PC-3 (cell line): ENCODE measurements around the gene PLA2G4D. TPM values are rescaled to one million over a fixed set of nuclear protein-coding genes. Genes with fewer than 3 reads are reported as not detected.

ENCODE experiments used
- ATAC-seq: fragments of 200-7000 bp; cut with Tn5 transposase; 2 replicates; pipeline ENCODE4 v1.9.1; 2020; ENCODE audit warnings: mild to moderate bottlenecking, moderate library complexity
- BruUV-seq: library from RNA; stranded (reverse); fragments of 400-500 nt; replicated peaks from 2 replicates; lab custom pipeline; 2021; lab: Mats Ljungman, UMichigan
- CTCF ChIA-PET: fragments of 300-600 bp; sonication (Branson Sonifier 250); formaldehyde crosslinking; loops from one replicate; lab custom pipeline; 2022; ENCODE audit warnings: antibody characterized with exemption; lab: Charles Lee
- POLR2A ChIA-PET: fragments of 300-600 bp; sonication (Branson Sonifier 250); formaldehyde crosslinking; loops from one replicate; lab custom pipeline; 2022; ENCODE audit warnings: antibody characterized with exemption; ENCODE audit not compliant: unreplicated experiment; lab: Charles Lee
- DNase-seq: peaks from one replicate; pipeline ENCODE4 v3.0.0-alpha.2; 2015
- H2AFZ ChIP-seq: fragments of 300-600 bp; sonication (generic); 2 replicates; pipeline ENCODE4 v1.6.0; 2016; ENCODE audit warnings: antibody characterized with exemption, low read length
- H3F3A ChIP-seq: fragments of 300-600 bp; sonication (generic); one replicate; pipeline ENCODE4 v1.6.0; 2017; ENCODE audit warnings: antibody characterized with exemption, low read length, control low read depth, mild to moderate bottlenecking; ENCODE audit not compliant: unreplicated experiment
- H3K27ac ChIP-seq: fragments of 300-600 bp; sonication (generic); 2 replicates; pipeline ENCODE4 v1.5.1; 2016; ENCODE audit warnings: mild to moderate bottlenecking, low read length
- H3K27me3 ChIP-seq: fragments of 300-600 bp; sonication (generic); 2 replicates; pipeline ENCODE4 v1.6.1; 2016; ENCODE audit warnings: low read length, mixed read lengths
- H3K36me3 ChIP-seq: fragments of 300-600 bp; sonication (generic); 2 replicates; pipeline ENCODE4 v1.6.1; 2016; ENCODE audit warnings: low read depth, mixed run types, low read length, mixed read lengths
- H3K4me1 ChIP-seq: fragments of 300-600 bp; sonication (generic); 2 replicates; pipeline ENCODE4 v1.5.1; 2016; ENCODE audit warnings: low read length; ENCODE audit not compliant: insufficient read depth
- H3K4me2 ChIP-seq: fragments of 300-600 bp; sonication (generic); 2 replicates; pipeline ENCODE4 v1.6.0; 2016; ENCODE audit warnings: low read length
- H3K4me3 ChIP-seq: fragments of 300-600 bp; sonication (generic); 2 replicates; pipeline ENCODE4 v1.5.1; 2016; ENCODE audit warnings: mild to moderate bottlenecking, low read length, mixed read lengths
- H3K79me2 ChIP-seq: fragments of 300-600 bp; sonication (generic); 2 replicates; pipeline ENCODE4 v1.6.1; 2017; ENCODE audit warnings: low read length, mixed read lengths
- H3K9ac ChIP-seq: fragments of 300-600 bp; sonication (generic); 2 replicates; pipeline ENCODE4 v1.6.0; 2016; ENCODE audit warnings: mild to moderate bottlenecking, low read length
- H3K9me2 ChIP-seq: fragments of 300-600 bp; sonication (generic); replicated peaks from 2 replicates; pipeline ENCODE4 v1.6.1; 2016; ENCODE audit warnings: mixed run types, low read length, mixed read lengths
- H3K9me3 ChIP-seq: fragments of 300-600 bp; sonication (generic); 2 replicates; pipeline ENCODE4 v1.6.1; 2016; ENCODE audit warnings: low read length, mixed read lengths
- H4K20me1 ChIP-seq: fragments of 300-600 bp; sonication (generic); 2 replicates; pipeline ENCODE4 v1.6.1; 2016; ENCODE audit warnings: low read length, mixed read lengths
- CTCF ChIP-seq: fragments of 300-600 bp; sonication (generic); conservative IDR thresholded peaks from 2 replicates; pipeline ENCODE4 v1.5.1; 2017; ENCODE audit warnings: antibody characterized with exemption, low read depth, mild to moderate bottlenecking, low read length
- EZH2 ChIP-seq: fragments of 300-600 bp; sonication (generic); IDR thresholded peaks from one replicate; pipeline ENCODE4 v1.6.1; 2017; ENCODE audit warnings: antibody characterized with exemption, mild to moderate bottlenecking, low read length; ENCODE audit not compliant: unreplicated experiment
- EZH2phosphoT487 ChIP-seq: fragments of 300-600 bp; sonication (generic); IDR thresholded peaks from 2 replicates; pipeline ENCODE4 v1.6.1; 2018; ENCODE audit warnings: mild to moderate bottlenecking, antibody characterized with exemption, low read length, borderline replicate concordance
- intact Hi-C: fragments of 100-400 bp; cut with micrococcal nuclease; formaldehyde crosslinking; loops from 2 replicates; pipeline ENCODE4 v1.9.0; 2023
- total RNA-seq: library from RNA; depleted of rRNA; stranded (reverse); fragments of >200 nt; gene quantifications from 2 replicates; pipeline ENCODE4 v1.2.3, GENCODE V29; 2014

PLA2G4D gene
- total RNA-seq, 1 experiment from 2014 or later: 0.55 TPM

GRCh38 chr15:42139596-42139995 is 45.2 kb upstream of the PLA2G4D start:
- H3K79me2 ChIP-seq: no peaks in the 10 kb centered on the region
- no peaks in the 10 kb centered on the region for H3K36me3 ChIP-seq
- BruUV-seq: no TSS peak
- no peak overlapping the region for H3K4me2 ChIP-seq
- DNase-seq (no peak), ATAC-seq (no peak)
- TF ChIP-seq EZH2: no peak
- TF ChIP-seq CTCF: no peak
- no peak for TF ChIP-seq EZH2phosphoT487
- POLR2A ChIA-PET: no interaction called here
- CTCF ChIA-PET: interaction anchor here (0.9 kb wide), 1 partner anchor 150 kb away, joined by 3 read pairs; no protein-coding TSS in a partner anchor
- H3K27ac ChIP-seq: no peak overlapping the region
- H3K27me3 ChIP-seq: no peaks in the 10 kb centered on the region
- no peaks in the 10 kb centered on the region for H4K20me1 ChIP-seq
- no peaks in the 10 kb centered on the region for H3K9me3 ChIP-seq
- H3F3A ChIP-seq: no peaks in the 10 kb centered on the region
- no peak overlapping the region for H3K9ac ChIP-seq
- H3K9me2 ChIP-seq: no peaks in the 10 kb centered on the region
- no peak overlapping the region for H3K4me3 ChIP-seq
- intact Hi-C loops: no loop called here
- no peak overlapping the region for H2AFZ ChIP-seq
- peaks cover 11% of the 10 kb centered on the region for H3K4me1 ChIP-seq

GRCh38 chr15:42138968-42139386 is 44.6 kb upstream of the PLA2G4D start:
- TF ChIP-seq EZH2phosphoT487: no peak
- no peak for TF ChIP-seq CTCF
- no peak for TF ChIP-seq EZH2
- ATAC-seq (no peak), DNase-seq (no peak)
- BruUV-seq: no TSS peak
- no peaks in the 10 kb centered on the region for H4K20me1 ChIP-seq
- intact Hi-C loops: no loop called here
- no peaks in the 10 kb centered on the region for H3K9me2 ChIP-seq
- H2AFZ ChIP-seq: no peak overlapping the region
- no peaks in the 10 kb centered on the region for H3K9me3 ChIP-seq
- H3K4me1 ChIP-seq: peaks cover 17% of the 10 kb centered on the region
- no peak overlapping the region for H3K4me2 ChIP-seq
- H3K4me3 ChIP-seq: no peak overlapping the region
- ChIA-PET CTCF (interaction anchor here (0.9 kb wide), 2 partner anchors 54 to 149 kb away, joined by 3 to 4 read pairs; no protein-coding TSS in a partner anchor), POLR2A (no interaction called here)
- H3K79me2 ChIP-seq: no peaks in the 10 kb centered on the region
- no peaks in the 10 kb centered on the region for H3K27me3 ChIP-seq
- no peaks in the 10 kb centered on the region for H3K36me3 ChIP-seq
- H3F3A ChIP-seq: no peaks in the 10 kb centered on the region
- no peak overlapping the region for H3K9ac ChIP-seq
- H3K27ac ChIP-seq: no peak overlapping the region

- no TSS peak for BruUV-seq
Observed at GRCh38 chr15:42138411-42138810, 44.0 kb upstream of the PLA2G4D start.

More at GRCh38 chr15:42138411-42138810, 44.0 kb upstream of the PLA2G4D start:
- Histone ChIP-seq H3K9me2 (no peaks in the 10 kb centered on the region), H3K27me3 (no peaks in the 10 kb centered on the region), H3F3A (no peaks in the 10 kb centered on the region), H3K27ac (no peak overlapping the region), H3K9ac (no peak overlapping the region), H3K4me1 (peaks cover 17% of the 10 kb centered on the region), H3K4me2 (no peak overlapping the region), H2AFZ (no peak overlapping the region), H3K4me3 (no peak overlapping the region), H3K79me2 (no peaks in the 10 kb centered on the region), H3K9me3 (no peaks in the 10 kb centered on the region), H3K36me3 (no peaks in the 10 kb centered on the region), H4K20me1 (no peaks in the 10 kb centered on the region)
- ATAC-seq (no peak), DNase-seq (no peak)
- CTCF ChIA-PET: interaction anchor here (0.9 kb wide), 1 partner anchor 54 kb away, joined by 4 read pairs; no protein-coding TSS in a partner anchor
- intact Hi-C loops: no loop called here
- POLR2A ChIA-PET: no interaction called here
- TF ChIP-seq CTCF (no peak), EZH2 (no peak), EZH2phosphoT487 (no peak)
